Nephron (organoid): ENCODE measurements around the gene CA5A.

ENCODE experiments used
- H3K27ac Mint-ChIP-seq, 3 experiments: 2 replicates each; pipeline ENCODE4 v1.8.0; 2020; ENCODE audit warnings: mixed read lengths in 3 of 3, mild to moderate bottlenecking in 2 of 3, moderate library complexity in 1 of 3
- H3K27me3 Mint-ChIP-seq: 2 replicates; pipeline ENCODE4 v1.8.0; 2021; ENCODE audit warnings: low read depth, mild to moderate bottlenecking, moderate library complexity, mixed read lengths
- H3K36me3 Mint-ChIP-seq: 2 replicates; pipeline ENCODE4 v1.8.0; 2020; ENCODE audit warnings: low read depth, mixed read lengths
- H3K4me1 Mint-ChIP-seq: 2 replicates; pipeline ENCODE4 v1.8.0; 2020; ENCODE audit warnings: mixed read lengths
- H3K4me3 Mint-ChIP-seq, 3 experiments: 2 replicates each; pipeline ENCODE4 v1.8.0; 2020; ENCODE audit warnings: mild to moderate bottlenecking in 3 of 3, mixed read lengths in 3 of 3, moderate library complexity in 2 of 3
- H3K9me3 Mint-ChIP-seq: 2 replicates; pipeline ENCODE4 v1.8.0; 2020; ENCODE audit warnings: mixed read lengths
- CTCF ChIP-seq, 3 experiments: fragments of 200-600 bp; sonication (generic); IDR thresholded peaks; one replicate each; pipeline ENCODE4 v1.5.0; 2021; ENCODE audit warnings: antibody characterized with exemption in 3 of 3; ENCODE audit not compliant: unreplicated experiment in 3 of 3

The CA5A gene

GRCh38 chr16:87957296-87958094 lies 21.2 kb upstream of the CA5A start:
- TF ChIP-seq CTCF (IDR thresholded peaks at IDR 0.05; ENCODE audit: unreplicated experiment in 3 of 3), result no peak
- Mint-ChIP-seq H3K27me3 (no peaks in the 10 kb centered on the region), H3K27ac (peak overlapping the region; percentile 84 to 99 (median 97)), H3K36me3 (peaks cover 21% of the 10 kb centered on the region), H3K4me3 (peak overlapping the region; percentile 78 to 87 (median 83)), H3K9me3 (no peaks in the 10 kb centered on the region), H3K4me1 (peaks cover 47% of the 10 kb centered on the region)

- peak overlapping the region; percentile 84 to 99 (median 97) for H3K27ac Mint-ChIP-seq
- peaks cover 20% of the 10 kb centered on the region for H3K36me3 Mint-ChIP-seq
- H3K4me1 Mint-ChIP-seq, result peaks cover 54% of the 10 kb centered on the region
- H3K4me3 Mint-ChIP-seq, result peak overlapping the region; percentile 78 to 87 (median 83)
- peak in 2 of 3 experiments; percentile 23 to 44 for TF ChIP-seq CTCF (IDR thresholded peaks at IDR 0.05; ENCODE audit: unreplicated experiment in 3 of 3)
- no peaks in the 10 kb centered on the region for H3K9me3 Mint-ChIP-seq
- no peaks in the 10 kb centered on the region for H3K27me3 Mint-ChIP-seq
These were observed 20.3 kb upstream of the CA5A start for GRCh38 chr16:87956365-87957231.

- Mint-ChIP-seq H3K9me3 (no peaks in the 10 kb centered on the region), H3K4me3 (peak overlapping the region; percentile 78 to 87 (median 83)), H3K27ac (peak overlapping the region; percentile 84 to 99 (median 97)), H3K36me3 (peaks cover 18% of the 10 kb centered on the region), H3K4me1 (peaks cover 54% of the 10 kb centered on the region), H3K27me3 (no peaks in the 10 kb centered on the region)
- no peak for TF ChIP-seq CTCF (IDR thresholded peaks at IDR 0.05; ENCODE audit: unreplicated experiment in 3 of 3)
These were observed 19.7 kb upstream of the CA5A start for GRCh38 chr16:87956098-87956364.

- no peak for TF ChIP-seq CTCF (IDR thresholded peaks at IDR 0.05; ENCODE audit: unreplicated experiment in 3 of 3)
- Mint-ChIP-seq H3K4me3 (peak overlapping the region in 2 of 3 experiments; percentile 29 to 76), H3K9me3 (no peaks in the 10 kb centered on the region), H3K27me3 (no peaks in the 10 kb centered on the region), H3K27ac (peak overlapping the region; percentile 84 to 99 (median 97)), H3K36me3 (peaks cover 18% of the 10 kb centered on the region), H3K4me1 (peaks cover 58% of the 10 kb centered on the region)
These were observed 19.2 kb upstream of the CA5A start for GRCh38 chr16:87955302-87956097.

- Mint-ChIP-seq H3K4me3 (peak overlapping the region in 2 of 3 experiments; percentile 70 to 90), H3K36me3 (peaks cover 14% of the 10 kb centered on the region), H3K27ac (peak overlapping the region in 2 of 3 experiments; percentile 84 to 99), H3K27me3 (no peaks in the 10 kb centered on the region), H3K4me1 (peaks cover 53% of the 10 kb centered on the region), H3K9me3 (no peaks in the 10 kb centered on the region)
- TF ChIP-seq CTCF (IDR thresholded peaks at IDR 0.05; ENCODE audit: unreplicated experiment in 3 of 3), result no peak
These were observed 18.5 kb upstream of the CA5A start for GRCh38 chr16:87954826-87955225.
